ENCODE measurements around the gene ZNF609. TPM values are rescaled to one million over a fixed set of nuclear protein-coding genes. Genes with fewer than 3 reads are reported as not detected.

ZNF609 gene
- polyA plus RNA-seq, 1 donor (not counting 4 experiments of a cell fraction or from before 2014, with no cell fraction given), result 16.9 TPM

GRCh38 chr15:64437982-64438381 is 22.4 kb upstream of the ZNF609 start:
- peaks cover 6% of the 10 kb centered on the region for H3K4me1 ChIP-seq (ENCODE audit: control insufficient read depth, extremely low read depth, insufficient read depth, low read length)
- H3K36me3 ChIP-seq (ENCODE audit: control insufficient read depth in 2 of 2, extremely low read depth in 1 of 2, insufficient read depth in 2 of 2, low read length in 2 of 2), result peaks cover 0 to 4% of the 10 kb centered on the region in 2 experiments
- H2AFZ ChIP-seq (ENCODE audit: control insufficient read depth, low read length), result no peak overlapping the region
- no peak overlapping the region for H3K9ac ChIP-seq (ENCODE audit: control insufficient read depth, extremely low read depth, insufficient read depth, low read length)
- dilution Hi-C loops (cut with MboI; ENCODE audit: extremely low pct_ligation_motif_present, low sequenced_read_pairs), result no loop called here
- no peaks in the 10 kb centered on the region for H4K20me1 ChIP-seq (ENCODE audit: control insufficient read depth, extremely low read depth, insufficient read depth, low read length)
- no peaks in the 10 kb centered on the region for H3K79me2 ChIP-seq (ENCODE audit: control insufficient read depth, insufficient read depth, low read length)
- no peaks in the 10 kb centered on the region for H3K9me3 ChIP-seq (ENCODE audit: control insufficient read depth, low read depth, low read length)
- H3K9me1 ChIP-seq (ENCODE audit: control insufficient read depth, extremely low read depth, insufficient read depth, low read length), result no peaks in the 10 kb centered on the region
- no peak overlapping the region for H3K27ac ChIP-seq (ENCODE audit: control insufficient read depth, insufficient read depth, low read length)
- FAIRE-seq (no peak), DNase-seq (ENCODE audit: low read depth, low spot score) (no peak)
- no peak overlapping the region for H3K4me3 ChIP-seq (ENCODE audit: control insufficient read depth in 2 of 3, extremely low read depth in 1 of 3, insufficient read depth in 2 of 3, low read depth in 1 of 3, low read length in 3 of 3)
- no peaks in the 10 kb centered on the region for H3K27me3 ChIP-seq (ENCODE audit: control insufficient read depth, extremely low read depth, insufficient read depth, low read length)
- no peak overlapping the region for H3K4me2 ChIP-seq (ENCODE audit: control insufficient read depth, extremely low read depth, insufficient read depth, low read depth, low read length)
- no peak for TF ChIP-seq CTCF (optimal IDR thresholded peaks at IDR 0.05 in 1 of 3, IDR thresholded peaks at IDR 0.05 in 1 of 3, conservative IDR thresholded peaks at IDR 0.05 in 1 of 3; ENCODE audit: extremely low read depth in 1 of 3, insufficient read depth in 2 of 3, low read length in 3 of 3)
- no peak for TF ChIP-seq EZH2 (IDR thresholded peaks at IDR 0.05; ENCODE audit: low read length)

- Histone ChIP-seq H3K9me1 (ENCODE audit: control insufficient read depth, extremely low read depth, insufficient read depth, low read length) (no peaks in the 10 kb centered on the region), H3K27me3 (ENCODE audit: control insufficient read depth, extremely low read depth, insufficient read depth, low read length) (no peaks in the 10 kb centered on the region), H3K4me3 (ENCODE audit: control insufficient read depth in 2 of 3, extremely low read depth in 1 of 3, insufficient read depth in 2 of 3, low read depth in 1 of 3, low read length in 3 of 3) (no peak overlapping the region), H3K27ac (ENCODE audit: control insufficient read depth, insufficient read depth, low read length) (no peak overlapping the region), H3K4me1 (ENCODE audit: control insufficient read depth, extremely low read depth, insufficient read depth, low read length) (peaks cover 15% of the 10 kb centered on the region), H2AFZ (ENCODE audit: control insufficient read depth, low read length) (no peak overlapping the region), H3K36me3 (ENCODE audit: control insufficient read depth in 2 of 2, extremely low read depth in 1 of 2, insufficient read depth in 2 of 2, low read length in 2 of 2) (peaks cover 0 to 2% of the 10 kb centered on the region in 2 experiments), H3K79me2 (ENCODE audit: control insufficient read depth, insufficient read depth, low read length) (no peaks in the 10 kb centered on the region), H4K20me1 (ENCODE audit: control insufficient read depth, extremely low read depth, insufficient read depth, low read length) (no peaks in the 10 kb centered on the region), H3K4me2 (ENCODE audit: control insufficient read depth, extremely low read depth, insufficient read depth, low read depth, low read length) (no peak overlapping the region), H3K9ac (ENCODE audit: control insufficient read depth, extremely low read depth, insufficient read depth, low read length) (no peak overlapping the region), H3K9me3 (ENCODE audit: control insufficient read depth, low read depth, low read length) (no peaks in the 10 kb centered on the region)
- no peak for DNase-seq (ENCODE audit: low read depth, low spot score)
- dilution Hi-C loops (cut with MboI; ENCODE audit: extremely low pct_ligation_motif_present, low sequenced_read_pairs), result no loop called here
- TF ChIP-seq CTCF (optimal IDR thresholded peaks at IDR 0.05 in 1 of 3, IDR thresholded peaks at IDR 0.05 in 1 of 3, conservative IDR thresholded peaks at IDR 0.05 in 1 of 3; ENCODE audit: extremely low read depth in 1 of 3, insufficient read depth in 2 of 3, low read length in 3 of 3) (no peak), EZH2 (IDR thresholded peaks at IDR 0.05; ENCODE audit: low read length) (no peak)
- FAIRE-seq, result no peak
Observed at GRCh38 chr15:64438653-64439447, 21.5 kb upstream of the ZNF609 start.
